GM23248 (cell line): ENCODE results near the gene SLC30A10.

Experiments used
- EZH2 ChIP-seq: fragments of 200-600 bp; sonication (generic); IDR thresholded peaks from 2 replicates; pipeline ENCODE4 v1.6.1; 2018; ENCODE audit warnings: antibody characterized with exemption, mild to moderate bottlenecking; ENCODE audit not compliant: insufficient read depth, poor library complexity, severe bottlenecking
- EZH2phosphoT487 ChIP-seq: fragments of 200-600 bp; sonication (generic); IDR thresholded peaks from 2 replicates; pipeline ENCODE4 v1.6.1; 2018; ENCODE audit warnings: antibody characterized with exemption, moderate library complexity, mild to moderate bottlenecking, low read depth; ENCODE audit not compliant: insufficient read depth

GRCh38 chr1:219907772-219908070 lies 20.6 kb downstream of the SLC30A10 start:
- no peak for TF ChIP-seq EZH2
- no peak for TF ChIP-seq EZH2phosphoT487
